Measurements from ENCODE around the gene SET. TPM values are rescaled to one million over a fixed set of nuclear protein-coding genes. Genes with fewer than 3 reads are reported as not detected.
A peak's percentile ranks its signal among the peaks of the same experiment; 100 is the strongest.

Gene SET
- polyA plus RNA-seq, 1 experiment, result 51.6 TPM

GRCh38 chr9:128702949-128703615, 14.1 kb downstream of the SET start:
- ChIA-PET POLR2A (no interaction called here), CTCF (interaction anchor here (1.0 to 1.4 kb wide), 2 partner anchors 11 to 68 kb away, joined by 3 read pairs; no protein-coding TSS in a partner anchor)
- TF ChIP-seq CTCF (IDR thresholded peaks at IDR 0.05; ENCODE audit: insufficient read depth, low read depth, low read length), result no peak
- no peaks in the 10 kb centered on the region for H3K27me3 ChIP-seq (ENCODE audit: control insufficient read depth, insufficient read depth, low read length)
- no peak for DNase-seq (ENCODE audit: low read depth)
- peak overlapping the region; percentile 75 for H3K4me3 ChIP-seq (ENCODE audit: low read depth, low read length)
- H3K36me3 ChIP-seq (ENCODE audit: control insufficient read depth, insufficient read depth, low read length), result no peaks in the 10 kb centered on the region

GRCh38 chr9:128703616-128704355, 14.8 kb downstream of the SET start:
- Histone ChIP-seq H3K27me3 (ENCODE audit: control insufficient read depth, insufficient read depth, low read length) (no peaks in the 10 kb centered on the region), H3K4me3 (ENCODE audit: low read depth, low read length) (peak overlapping the region; percentile 75), H3K36me3 (ENCODE audit: control insufficient read depth, insufficient read depth, low read length) (no peaks in the 10 kb centered on the region)
- POLR2A ChIA-PET, result no interaction called here
- no peak for DNase-seq (ENCODE audit: low read depth)
- CTCF ChIA-PET, result interaction anchor here (1.0 to 1.7 kb wide), 3 partner anchors 10 to 68 kb away, joined by 3 read pairs; no protein-coding TSS in a partner anchor
- no peak for TF ChIP-seq CTCF (IDR thresholded peaks at IDR 0.05; ENCODE audit: insufficient read depth, low read depth, low read length)

GRCh38 chr9:128704356-128704670, 15.3 kb downstream of the SET start:
- H3K27me3 ChIP-seq (ENCODE audit: control insufficient read depth, insufficient read depth, low read length), result no peaks in the 10 kb centered on the region
- no peak overlapping the region for H3K4me3 ChIP-seq (ENCODE audit: low read depth, low read length)
- H3K36me3 ChIP-seq (ENCODE audit: control insufficient read depth, insufficient read depth, low read length), result no peaks in the 10 kb centered on the region
- POLR2A ChIA-PET, result no interaction called here
- TF ChIP-seq CTCF (IDR thresholded peaks at IDR 0.05; ENCODE audit: insufficient read depth, low read depth, low read length), result no peak
- no peak for DNase-seq (ENCODE audit: low read depth)
- CTCF ChIA-PET, result interaction anchor here (1.0 to 1.7 kb wide), 3 partner anchors 10 to 69 kb away, joined by 3 read pairs; no protein-coding TSS in a partner anchor

- DNase-seq (ENCODE audit: low read depth), result no peak
- no peak for TF ChIP-seq CTCF (IDR thresholded peaks at IDR 0.05; ENCODE audit: insufficient read depth, low read depth, low read length)
- ChIA-PET POLR2A (no interaction called here), CTCF (interaction anchor here (1.2 to 1.7 kb wide), 2 partner anchors 18 to 34 kb away, joined by 3 to 4 read pairs; no protein-coding TSS in a partner anchor)
- Histone ChIP-seq H3K4me3 (ENCODE audit: low read depth, low read length) (no peak overlapping the region), H3K27me3 (ENCODE audit: control insufficient read depth, insufficient read depth, low read length) (no peaks in the 10 kb centered on the region), H3K36me3 (ENCODE audit: control insufficient read depth, insufficient read depth, low read length) (no peaks in the 10 kb centered on the region)
Observed at GRCh38 chr9:128705051-128705965, 16.3 kb downstream of the SET start.

Data from BJ (cell line).